Smooth muscle cell (in vitro differentiated cells): ENCODE data around the gene TPM4. TPM values are rescaled to one million over a fixed set of nuclear protein-coding genes. Genes with fewer than 3 reads are reported as not detected.

Experiments used
- DNase-seq: peaks from one replicate; lab custom pipeline; 2025; ENCODE audit not compliant: unreplicated experiment; lab: John Stamatoyannopoulos, UW
- H2AFZ ChIP-seq: fragments of 200-600 bp; sonication (generic); 2 replicates; pipeline ENCODE4 v1.6.0; 2016; ENCODE audit warnings: antibody characterized with exemption, low read depth, mild to moderate bottlenecking
- H3F3A ChIP-seq: fragments of 200-600 bp; sonication (generic); 2 replicates; pipeline ENCODE4 v1.6.0; 2017; ENCODE audit warnings: antibody characterized with exemption, low read depth
- H3K27ac ChIP-seq: fragments of 200-600 bp; sonication (generic); 2 replicates; pipeline ENCODE4 v1.5.1; 2016; ENCODE audit warnings: low read depth, mild to moderate bottlenecking
- H3K27me3 ChIP-seq: fragments of 200-600 bp; sonication (generic); 2 replicates; pipeline ENCODE4 v1.6.1; 2016; ENCODE audit warnings: low read depth, mild to moderate bottlenecking
- H3K36me3 ChIP-seq: fragments of 200-600 bp; sonication (generic); 2 replicates; pipeline ENCODE4 v1.5.1; 2016; ENCODE audit warnings: low read depth
- H3K4me1 ChIP-seq: fragments of 200-600 bp; sonication (generic); 2 replicates; pipeline ENCODE4 v1.5.1; 2016; ENCODE audit warnings: low read depth
- H3K4me2 ChIP-seq: fragments of 200-600 bp; sonication (generic); 2 replicates; pipeline ENCODE4 v1.6.0; 2016; ENCODE audit warnings: mild to moderate bottlenecking
- H3K4me3 ChIP-seq: fragments of 200-600 bp; sonication (generic); 2 replicates; pipeline ENCODE4 v1.5.1; 2016; ENCODE audit warnings: mild to moderate bottlenecking
- H3K79me2 ChIP-seq: fragments of 200-600 bp; sonication (generic); 2 replicates; pipeline ENCODE4 v1.6.0; 2016; ENCODE audit warnings: low read depth, mild to moderate bottlenecking
- H3K9ac ChIP-seq: fragments of 200-600 bp; sonication (generic); 2 replicates; pipeline ENCODE4 v1.6.0; 2016; ENCODE audit warnings: low read depth
- H3K9me3 ChIP-seq: fragments of 200-600 bp; sonication (generic); replicated peaks from 2 replicates; pipeline ENCODE4 v1.5.1; 2016; ENCODE audit warnings: low read depth
- H4K20me1 ChIP-seq: fragments of 200-600 bp; sonication (generic); 2 replicates; pipeline ENCODE4 v1.6.0; 2016; ENCODE audit warnings: low read depth
- CTCF ChIP-seq: fragments of 200-600 bp; sonication (generic); IDR thresholded peaks from 2 replicates; pipeline ENCODE4 v1.5.1; 2017; ENCODE audit warnings: borderline replicate concordance, mild to moderate bottlenecking, antibody characterized with exemption; ENCODE audit not compliant: insufficient read depth, poor library complexity, severe bottlenecking
- WGBS: methylation state at CpG from one replicate; pipeline ENCODE4 v1.1.7; 2016; ENCODE audit warnings: low lambda C conversion rate; 5-methylcytosine and 5-hydroxymethylcytosine counted together
- polyA plus RNA-seq: library from polyadenylated mRNA; unstranded; fragments of >200 nt; fragmentation: Nextera tagmentation; extraction: Ambion mirVana; gene quantifications from 2 replicates; pipeline ENCODE4 v1.2.1, GENCODE V29; 2016
- total RNA-seq: library from RNA; depleted of rRNA; stranded (reverse); fragments of >200 nt; gene quantifications from 2 replicates; pipeline ENCODE4 v1.2.3, GENCODE V29; 2014

The TPM4 gene
- total and polyA plus RNA-seq, 2 experiments from 2014 or later, result 1,070 to 1,074 TPM

DNA sequence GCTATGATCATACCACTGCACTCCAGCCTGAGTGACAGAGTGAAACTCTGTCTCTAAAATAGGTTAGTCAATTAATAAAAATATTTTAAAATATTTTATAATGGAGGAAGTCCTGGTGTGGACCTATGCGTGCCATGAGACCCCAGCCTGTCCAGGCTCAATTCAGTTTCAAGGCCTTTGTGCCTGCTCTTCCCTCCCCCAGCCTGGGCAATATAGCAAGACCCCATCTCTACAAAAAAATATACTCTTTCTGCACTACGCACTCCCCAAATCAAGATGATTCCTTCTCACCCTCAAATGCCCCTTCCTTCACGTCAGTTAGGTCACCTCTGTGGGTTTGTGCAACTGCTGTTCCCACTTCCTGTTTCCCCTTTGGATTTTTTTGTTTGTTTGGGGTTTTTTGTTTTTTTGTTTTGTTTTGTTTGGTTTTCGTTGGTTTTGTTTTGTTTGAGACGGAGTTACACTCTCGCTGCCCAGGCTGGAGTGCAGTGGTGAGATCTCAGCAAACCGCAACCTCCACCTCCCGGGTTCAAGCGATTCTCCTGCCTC lies 65.8 kb downstream of the TPM4 start:
- no peak overlapping the region for H3K27ac ChIP-seq
- no peak overlapping the region for H3K4me2 ChIP-seq
- 91% methylated on average over 9 of the region's 9 CpGs for WGBS

DNA sequence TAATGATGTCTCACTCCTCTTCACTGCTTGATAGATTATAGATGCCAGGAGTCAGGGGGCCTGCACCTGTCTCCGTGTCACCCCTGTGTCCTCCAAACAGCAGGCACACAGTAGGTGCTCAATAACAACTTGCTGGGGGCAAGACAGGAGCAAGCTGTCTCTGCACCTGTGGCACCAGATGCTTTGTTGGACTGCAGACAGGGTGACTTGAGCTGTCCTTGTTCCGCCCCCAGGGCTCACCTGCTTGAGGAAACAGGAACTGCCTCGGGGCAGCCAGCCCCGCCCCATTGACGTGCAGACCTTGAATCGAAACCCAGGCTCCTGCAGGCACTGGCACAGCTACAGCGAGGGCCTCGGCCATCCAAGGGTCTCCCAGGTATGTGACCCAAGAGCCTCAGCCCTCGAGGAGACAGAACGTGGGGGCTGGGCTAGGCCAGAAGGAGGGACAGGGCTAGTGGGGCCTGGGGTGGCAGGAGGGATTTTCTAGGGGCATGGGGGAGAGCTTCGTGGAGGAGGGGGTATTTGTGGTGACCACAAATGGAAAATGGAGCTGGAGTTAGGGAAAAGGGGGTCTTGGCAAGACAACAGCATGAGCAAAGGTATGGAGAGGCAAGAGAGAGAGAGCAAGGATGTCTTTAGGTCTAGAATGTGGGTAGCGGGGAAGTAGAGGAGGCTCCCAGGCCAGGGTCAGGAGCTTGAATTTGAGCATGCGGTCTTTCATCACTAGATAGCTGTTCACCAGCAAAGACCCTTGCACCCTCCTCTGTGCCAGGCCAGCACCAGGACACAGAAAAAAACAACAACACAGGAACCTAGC lies 67.3 kb downstream of the TPM4 start, which contains the start of gene HSH2D:
Gene HSH2D, plus strand, starts transcription at position 287 of the 817 bp plus-strand sequence. CDS start 5,066 bp downstream, outside the sequence.
- H4K20me1 ChIP-seq, result no peaks in the 10 kb centered on the region
- no peak for DNase-seq
- no peaks in the 10 kb centered on the region for H3K9me3 ChIP-seq
- 50% methylated on average over 13 of the region's 13 CpGs for WGBS
- no peak for TF ChIP-seq CTCF
- no peak within 1 kb of the TSS for H3K4me3 ChIP-seq
- H2AFZ ChIP-seq, result no peak within 1 kb of the TSS
- no peak within 1 kb of the TSS for H3K4me2 ChIP-seq
- no peaks in the 10 kb centered on the region for H3K79me2 ChIP-seq
- H3K4me1 ChIP-seq, result no peaks in the 10 kb centered on the region
- no peak within 1 kb of the TSS for H3K9ac ChIP-seq
- H3K27me3 ChIP-seq, result no peaks in the 10 kb centered on the region
- H3K36me3 ChIP-seq, result no peaks in the 10 kb centered on the region
- H3K27ac ChIP-seq, result no peak within 1 kb of the TSS
- H3F3A ChIP-seq, result no peaks in the 10 kb centered on the region

More for the DNA sequence above, 65.8 kb downstream of the TPM4 start:
- Histone ChIP-seq H2AFZ (no peak overlapping the region), H3K4me3 (no peak overlapping the region), H3K9ac (no peak overlapping the region), H3F3A (no peaks in the 10 kb centered on the region), H3K27me3 (no peaks in the 10 kb centered on the region), H3K79me2 (no peaks in the 10 kb centered on the region), H3K9me3 (no peaks in the 10 kb centered on the region), H3K36me3 (no peaks in the 10 kb centered on the region), H3K4me1 (no peaks in the 10 kb centered on the region), H4K20me1 (no peaks in the 10 kb centered on the region)
- no peak for TF ChIP-seq CTCF
- no peak for DNase-seq

DNA sequence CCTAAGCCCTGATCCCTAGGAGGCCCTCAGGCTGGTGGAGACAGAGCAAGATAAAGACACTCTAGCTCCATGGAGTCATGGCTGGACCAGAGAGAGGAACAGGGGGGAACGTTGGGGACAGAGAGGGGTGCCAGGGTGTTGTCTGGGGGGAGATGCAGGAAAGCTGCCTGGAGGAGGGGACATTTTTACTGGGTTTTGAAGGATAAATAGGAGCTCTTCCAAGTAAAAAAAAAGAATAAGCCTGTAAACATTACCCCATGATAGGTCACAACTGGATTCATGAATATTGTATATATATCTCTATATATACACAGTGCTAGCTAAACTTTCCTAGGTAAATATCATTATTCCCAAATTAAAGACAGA lies 67.9 kb downstream of the TPM4 start:
- no peak overlapping the region for H3K27ac ChIP-seq
- H3K4me3 ChIP-seq, result no peak overlapping the region
- H3K36me3 ChIP-seq, result no peaks in the 10 kb centered on the region
- no peak overlapping the region for H3K4me2 ChIP-seq
- H4K20me1 ChIP-seq, result no peaks in the 10 kb centered on the region
- 88% methylated on average over 1 of the region's 1 CpG for WGBS
- H3K79me2 ChIP-seq, result no peaks in the 10 kb centered on the region
- H3K9ac ChIP-seq, result no peak overlapping the region
- H3F3A ChIP-seq, result no peaks in the 10 kb centered on the region
- no peaks in the 10 kb centered on the region for H3K9me3 ChIP-seq
- no peak overlapping the region for H2AFZ ChIP-seq
- no peak for TF ChIP-seq CTCF
- no peaks in the 10 kb centered on the region for H3K27me3 ChIP-seq
- no peaks in the 10 kb centered on the region for H3K4me1 ChIP-seq
- no peak for DNase-seq
